Endometrium (tissue), 2 donors: ENCODE results near the gene NEDD4L.
"Not testable (repeated sequence)": the region's sequence is repeated elsewhere in the genome, so short reads cannot be mapped to it uniquely, and the experiment has no call there.

Experiments used
- FAIRE-seq: peaks from 2 replicates; lab custom pipeline; 2012; peaks lifted over from hg19 to GRCh38; lab: Jason Lieb, UNC
- donor health status: control.
- donor health status: control.

Gene NEDD4L

DNA sequence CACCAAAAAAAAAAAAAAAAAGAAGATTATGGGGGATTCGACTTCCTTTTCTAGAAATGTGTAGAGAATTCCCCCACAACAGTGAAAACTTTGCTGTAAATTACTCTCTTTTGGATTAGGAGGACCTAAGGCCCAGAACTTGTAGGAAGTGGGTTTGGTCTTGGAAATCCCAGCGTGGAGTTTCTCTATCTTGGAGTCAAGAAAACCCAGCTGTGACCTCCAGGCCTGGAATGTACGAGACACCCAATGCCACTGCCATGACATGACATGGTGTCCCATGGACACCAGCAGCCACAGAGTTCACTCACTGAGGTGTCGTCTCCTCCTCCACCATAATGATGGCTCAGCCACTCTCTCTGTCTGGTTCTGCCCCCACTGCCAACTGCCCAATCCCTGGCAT, 382.6 kb downstream of the NEDD4L start:
- no peak for FAIRE-seq

DNA sequence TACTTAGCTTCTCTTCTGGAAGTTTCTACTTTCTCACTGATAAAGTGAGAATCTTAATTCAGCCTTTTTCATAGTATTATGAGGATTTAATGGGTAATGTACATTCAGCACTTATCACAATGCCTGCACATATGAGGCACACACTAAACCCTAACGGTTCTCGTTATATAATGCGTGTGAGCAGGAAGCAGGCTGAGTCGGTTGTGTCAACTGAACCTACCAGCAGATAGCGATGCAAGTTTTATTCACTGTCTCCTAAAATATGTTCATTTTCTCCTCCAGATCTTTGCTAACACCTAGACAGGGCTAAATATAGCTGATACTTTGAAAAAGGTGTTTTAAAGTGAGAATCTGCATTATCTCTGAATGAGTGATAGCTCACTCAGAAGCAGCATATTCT, 383.3 kb downstream of the NEDD4L start:
- no peak for FAIRE-seq

DNA sequence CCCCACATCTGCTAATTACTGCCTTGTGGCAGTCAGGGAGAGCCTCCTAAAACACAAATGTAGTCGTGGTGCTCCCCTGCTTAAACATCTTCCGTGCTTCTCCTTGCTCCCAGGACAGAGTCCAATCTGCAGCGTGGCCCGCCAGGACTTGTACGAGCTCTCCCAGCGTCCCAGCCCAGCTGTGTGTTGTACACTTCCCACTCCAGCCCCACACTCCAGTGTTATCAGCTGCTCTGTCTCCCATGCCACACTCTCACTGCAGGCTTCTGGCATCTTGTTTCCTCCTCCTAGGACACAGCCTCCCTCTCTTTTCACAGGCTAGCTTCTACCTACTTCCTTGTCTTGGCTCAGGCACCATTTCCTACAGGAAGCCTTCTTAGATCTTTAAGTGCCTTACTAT, 385.4 kb downstream of the NEDD4L start:
- no peak for FAIRE-seq

DNA sequence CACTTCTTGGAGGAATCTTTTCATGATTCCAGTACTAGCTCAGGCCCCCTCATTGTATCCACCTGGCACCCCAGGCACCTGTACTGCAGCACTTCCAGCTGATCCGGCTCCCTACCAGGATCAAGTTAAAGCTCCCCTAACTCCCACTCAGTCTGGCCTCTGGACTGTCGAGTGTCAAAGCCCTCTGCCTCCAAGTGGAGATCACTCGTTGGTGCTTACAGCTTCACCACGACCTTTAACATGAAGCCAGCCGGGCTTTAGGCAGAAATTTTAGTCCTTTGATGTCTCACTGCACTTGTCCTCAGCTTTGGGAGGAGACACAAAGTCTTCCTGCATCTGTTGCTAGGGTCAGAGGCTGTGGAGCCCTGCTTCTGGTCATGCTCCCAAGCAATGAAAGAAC, 387.2 kb downstream of the NEDD4L start:
- no peak for FAIRE-seq

DNA sequence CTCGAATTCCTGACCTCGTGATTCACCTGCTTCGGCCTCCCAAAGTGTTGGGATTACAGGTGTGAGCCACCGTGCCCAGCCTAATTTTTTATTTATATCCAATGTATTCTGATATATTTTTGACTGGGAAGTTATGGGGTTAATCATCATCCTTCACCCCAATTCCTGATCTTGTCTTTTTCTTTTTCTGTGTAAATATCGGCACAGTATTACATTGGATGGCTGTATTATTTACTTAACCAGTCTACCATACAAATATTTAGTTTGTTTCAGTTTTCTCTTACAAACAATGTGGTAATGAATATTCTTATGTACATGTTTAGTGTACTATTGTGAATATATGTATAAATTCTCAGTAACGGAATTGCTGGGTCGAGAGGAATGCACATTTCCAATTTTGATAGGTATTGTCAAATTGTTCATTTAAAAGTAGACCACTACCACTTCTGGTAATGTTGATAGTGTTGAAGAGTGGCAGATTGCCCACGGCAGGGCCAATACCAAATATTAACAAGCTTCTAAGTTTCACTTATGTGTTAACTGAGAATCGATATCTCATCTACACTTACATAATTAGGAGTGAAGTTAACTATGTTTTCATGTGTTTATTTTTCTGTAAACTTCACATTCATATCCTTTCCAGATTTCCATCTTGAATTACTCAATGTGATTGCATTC, 388.2 kb downstream of the NEDD4L start:
- no peak for FAIRE-seq

DNA sequence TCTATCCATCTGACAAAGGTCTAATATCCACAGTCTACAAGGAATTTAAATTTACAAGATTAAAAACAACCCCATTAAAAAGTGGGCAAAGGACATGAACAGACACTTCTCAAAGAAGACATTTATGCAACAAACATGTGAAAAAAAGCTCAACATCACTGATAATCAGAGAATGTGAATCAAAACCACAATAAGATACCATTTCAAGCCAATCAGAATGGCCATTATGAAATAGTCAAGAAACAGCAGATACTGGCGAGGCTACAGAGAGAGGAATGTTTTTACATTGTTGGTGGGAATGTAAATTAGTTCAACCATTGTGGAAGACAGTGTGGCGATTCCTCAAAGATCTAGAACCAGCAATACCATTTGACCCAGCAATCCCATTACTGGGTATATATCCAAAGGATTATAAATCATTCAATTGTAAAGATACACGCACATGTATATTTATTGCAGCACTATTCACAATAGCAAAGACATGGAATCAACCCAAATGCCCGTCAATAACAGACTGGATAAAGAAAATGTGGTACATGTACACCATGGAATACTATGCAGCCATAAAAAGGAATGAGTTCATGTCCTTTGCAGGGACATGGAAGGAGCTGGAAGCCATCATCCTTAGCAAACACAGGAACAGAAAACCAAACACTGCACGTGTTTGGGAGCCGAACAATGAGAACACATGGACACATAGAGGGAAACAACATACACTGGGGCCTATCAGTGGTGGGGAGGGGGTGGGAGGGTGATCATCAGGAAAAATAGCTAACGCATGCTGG, 391.4 kb downstream of the NEDD4L start:
- not testable (repeated sequence) for FAIRE-seq

DNA sequence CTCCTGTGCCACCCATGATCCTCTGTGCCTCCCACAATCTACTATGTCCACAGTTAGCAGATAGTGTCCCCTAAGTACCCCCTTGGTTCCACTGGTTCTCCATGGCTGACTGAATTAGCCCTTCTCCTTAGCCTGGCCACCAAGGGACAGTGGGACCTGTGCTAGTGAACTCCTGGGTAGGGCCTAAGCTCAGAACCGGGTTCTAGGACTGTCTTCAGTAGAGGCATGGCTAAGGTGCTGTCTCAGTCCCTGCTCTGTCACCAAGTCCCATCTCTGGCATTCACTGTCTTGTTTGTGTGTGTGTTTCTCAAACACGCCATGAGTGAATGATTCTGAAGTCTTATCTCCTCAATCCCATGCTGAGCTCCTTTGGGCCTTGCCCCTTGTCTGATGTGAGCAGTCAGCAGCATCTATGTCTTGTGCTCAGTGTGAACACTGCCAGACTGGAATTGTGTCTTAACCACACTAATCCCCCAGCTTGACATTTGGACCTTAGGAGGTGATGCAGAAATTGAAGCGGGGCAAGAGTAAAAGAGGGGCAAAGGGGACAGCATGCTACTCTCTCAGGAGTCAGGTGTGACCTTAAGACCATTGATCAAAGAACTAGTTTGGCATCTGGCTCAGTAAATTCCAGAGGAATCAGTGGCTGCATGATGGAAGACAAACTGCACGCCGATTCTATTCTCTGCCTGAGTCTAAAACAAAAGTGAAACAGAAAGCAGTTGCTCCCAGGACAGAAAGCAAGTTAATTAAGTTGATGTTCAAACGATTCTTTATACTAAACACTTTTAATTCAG, 394.3 kb downstream of the NEDD4L start:
- FAIRE-seq = no peak

DNA sequence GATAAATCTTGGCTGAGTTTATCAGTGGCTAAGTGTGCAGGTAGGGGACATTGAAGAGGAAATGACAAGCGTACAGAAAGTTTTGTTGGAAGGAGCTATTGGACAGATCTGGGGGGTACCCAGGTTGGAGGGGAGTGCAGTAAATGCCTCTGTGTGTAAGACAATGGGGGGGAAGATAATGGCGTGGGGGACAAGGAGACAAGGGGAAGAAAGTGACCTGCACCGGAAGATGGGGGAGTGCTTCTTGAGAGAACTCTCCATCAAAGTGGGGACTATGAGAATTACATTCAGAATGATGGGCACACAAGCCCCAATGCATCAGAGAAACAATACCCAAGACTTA, 394.9 kb downstream of the NEDD4L start:
- FAIRE-seq = no peak

DNA sequence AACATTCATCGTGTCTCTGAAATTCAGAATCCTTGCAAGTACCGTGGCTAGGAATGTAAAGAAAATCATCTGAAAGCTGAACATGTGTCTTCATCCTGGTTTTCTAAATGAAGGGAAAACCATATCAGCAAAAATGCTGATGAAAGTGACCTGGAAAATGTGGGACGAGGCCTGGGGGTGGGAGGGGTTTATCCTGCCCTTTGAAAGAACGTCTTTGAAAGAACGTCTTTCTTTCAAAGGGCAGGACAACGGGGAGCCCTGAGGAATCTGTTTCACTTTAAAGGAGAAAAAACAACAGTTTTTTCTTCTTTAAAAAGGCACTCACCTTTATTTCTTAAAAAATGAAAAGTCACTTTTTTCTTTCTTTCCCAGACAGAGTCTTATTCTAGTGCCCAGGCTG, 399.6 kb downstream of the NEDD4L start:
- FAIRE-seq = no peak

DNA sequence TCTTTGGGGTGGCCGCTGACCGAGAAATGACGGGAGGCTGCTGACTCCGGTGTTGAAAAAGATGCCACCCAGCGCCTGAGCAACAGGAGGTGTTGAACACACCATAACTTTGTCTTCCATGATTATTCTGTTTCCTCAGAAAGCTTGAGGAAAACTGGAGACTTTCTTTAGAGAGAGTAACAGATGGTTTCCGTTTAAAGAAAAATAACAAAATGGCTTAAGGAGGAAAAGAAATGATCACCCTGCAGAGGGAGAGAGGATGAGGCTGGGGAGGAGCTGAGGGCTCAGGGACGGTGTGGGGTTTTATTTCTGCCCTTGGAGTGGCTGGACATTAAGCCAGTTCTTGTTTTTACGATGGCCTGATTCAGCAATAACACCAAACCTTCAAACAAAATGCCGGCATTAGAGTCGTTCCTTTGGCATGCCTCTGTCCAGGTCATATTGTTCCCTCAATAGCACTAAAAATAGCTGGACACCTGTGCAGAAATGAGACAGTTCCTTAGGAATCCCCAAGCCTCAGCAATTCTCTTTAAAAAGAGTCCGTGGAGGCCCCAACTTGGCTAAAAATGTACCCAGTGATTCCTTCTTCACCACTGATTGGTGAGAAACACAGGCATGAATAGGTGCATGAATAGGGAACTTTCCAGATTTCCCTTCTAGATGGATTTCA, 402.5 kb downstream of the NEDD4L start:
- FAIRE-seq = no peak

DNA sequence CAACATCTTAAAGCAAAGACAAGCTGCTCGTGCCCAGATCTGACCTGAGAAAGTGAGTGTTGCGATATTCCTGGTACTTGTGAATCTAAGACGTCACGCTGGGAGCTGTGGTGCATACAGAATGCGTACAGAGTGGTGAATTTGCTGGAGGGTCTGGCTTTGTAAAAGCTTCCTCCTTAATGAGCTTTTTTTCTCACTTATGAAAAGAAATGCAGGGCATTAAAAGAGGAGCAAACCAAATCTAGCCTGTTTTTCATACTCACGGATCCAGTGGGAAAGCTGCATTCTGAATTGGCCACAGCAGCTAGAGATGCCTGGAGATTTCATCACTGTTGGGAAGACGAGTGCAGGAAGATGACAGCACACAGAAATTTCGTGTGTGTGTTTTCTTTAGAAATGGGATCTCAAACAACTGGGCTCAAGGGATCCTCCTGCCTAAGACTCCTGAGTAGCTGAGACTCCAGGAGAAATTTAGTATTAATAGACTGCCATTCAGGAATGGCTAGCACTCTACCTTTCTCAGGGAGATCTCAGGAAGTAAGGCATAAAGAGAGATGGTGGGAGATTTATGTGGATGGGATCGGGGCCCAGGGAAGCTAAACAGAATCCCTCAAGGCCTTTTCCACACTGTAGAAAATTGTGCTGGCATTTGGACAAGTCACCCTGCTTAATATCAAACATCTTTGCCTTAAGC, 403.5 kb downstream of the NEDD4L start:
- FAIRE-seq = no peak

DNA sequence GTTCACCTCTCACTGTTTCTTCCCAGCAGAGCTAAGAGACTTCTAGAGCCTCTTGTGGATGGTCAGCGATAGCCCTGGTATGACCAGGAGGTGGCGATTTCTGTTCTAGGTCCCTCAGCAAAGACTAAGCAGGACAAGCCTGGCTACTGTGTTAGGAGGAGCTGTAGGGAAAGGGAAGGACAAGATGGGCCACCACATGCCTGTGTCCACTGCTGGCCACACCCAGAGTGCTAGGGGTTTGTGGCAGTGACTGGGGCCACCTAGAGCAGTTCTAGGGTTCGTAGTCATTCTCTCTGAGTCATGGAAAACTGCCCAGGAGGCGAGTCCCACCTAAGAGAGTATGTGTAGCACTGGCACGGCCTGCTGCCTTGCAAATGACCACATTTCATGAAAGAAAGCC, 405.4 kb downstream of the NEDD4L start:
- no peak for FAIRE-seq
